Activated T-cell treated with anti-CD3 and anti-CD28 coated beads, Interleukin-2, amount 50 U/mL, for 4 hours (primary cell): ENCODE measurements around the gene ICOS. TPM values are rescaled to one million over a fixed set of nuclear protein-coding genes. Genes with fewer than 3 reads are reported as not detected.
"Not testable (repeated sequence)": the region's sequence is repeated elsewhere in the genome, so short reads cannot be mapped to it uniquely, and the experiment has no call there.

Experiments
- ATAC-seq, 2 donors: fragments of 200-7000 bp; cut with Tn5 transposase; one replicate each; pipeline ENCODE4 v1.10.0; 2021
- DNase-seq: peaks from one replicate; pipeline ENCODE4 v3.0.0-alpha.2; 2020
- H3K27me3 Mint-ChIP-seq: one replicate; pipeline ENCODE4 v1.8.0; 2021; ENCODE audit warnings: low read depth, mixed read lengths
- H3K36me3 Mint-ChIP-seq: one replicate; pipeline ENCODE4 v1.8.0; 2022; ENCODE audit warnings: mixed read lengths; ENCODE audit not compliant: insufficient read depth
- H3K4me1 Mint-ChIP-seq: one replicate; pipeline ENCODE4 v1.8.0; 2021; ENCODE audit warnings: low read depth, mixed read lengths
- H3K4me3 Mint-ChIP-seq: one replicate; pipeline ENCODE4 v1.8.0; 2021; ENCODE audit warnings: mild to moderate bottlenecking, moderate library complexity, mixed read lengths
- H3K9me3 Mint-ChIP-seq: one replicate; pipeline ENCODE4 v1.8.0; 2021; ENCODE audit warnings: mixed read lengths
- total RNA-seq, 3 donors: library from RNA; stranded (reverse); gene quantifications; one replicate each; pipeline ENCODE4 v1.2.1, GENCODE V29; 2021

Gene ICOS
- total RNA-seq, 3 donors from 2014 or later, result 161 to 213 (median 177) TPM

GRCh38 chr2:203972066-203972465 is 35.5 kb downstream of the ICOS start:
- no peak for ATAC-seq
- Mint-ChIP-seq H3K4me1 (peaks cover 8% of the 10 kb centered on the region), H3K36me3 (peaks cover 2% of the 10 kb centered on the region), H3K9me3 (no peaks in the 10 kb centered on the region), H3K27me3 (no peaks in the 10 kb centered on the region), H3K4me3 (no peak overlapping the region)
- DNase-seq, result no peak

GRCh38 chr2:203973000-203973399 is 36.4 kb downstream of the ICOS start:
- Mint-ChIP-seq H3K36me3 (peaks cover 2% of the 10 kb centered on the region), H3K27me3 (no peaks in the 10 kb centered on the region), H3K4me1 (peaks cover 8% of the 10 kb centered on the region), H3K9me3 (no peaks in the 10 kb centered on the region), H3K4me3 (no peak overlapping the region)
- ATAC-seq (no peak), DNase-seq (no peak)

DNA sequence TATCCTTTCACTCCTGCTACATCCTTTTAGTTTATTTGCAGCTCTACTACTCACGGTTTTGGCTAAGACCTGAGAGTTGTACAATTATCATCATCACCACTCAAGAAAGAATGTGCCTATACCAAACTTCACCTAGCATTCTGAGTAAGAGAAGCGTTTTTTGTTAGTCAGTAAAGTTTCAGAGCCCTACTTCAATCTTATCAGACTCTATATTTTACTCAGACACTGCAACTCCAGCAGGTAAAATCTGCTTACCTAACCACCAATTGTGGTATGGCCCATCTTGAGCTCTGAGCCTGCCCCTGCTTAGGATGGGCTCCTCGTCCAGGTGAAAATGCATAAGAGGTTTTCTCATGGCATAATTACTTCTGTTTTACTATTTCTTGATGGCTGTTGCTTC is 37.1 kb downstream of the ICOS start:
- H3K27me3 Mint-ChIP-seq, result no peaks in the 10 kb centered on the region
- peak; percentile 77 to 82 for ATAC-seq
- peaks cover 2% of the 10 kb centered on the region for H3K36me3 Mint-ChIP-seq
- DNase-seq, result no peak
- peaks cover 8% of the 10 kb centered on the region for H3K4me1 Mint-ChIP-seq
- no peaks in the 10 kb centered on the region for H3K9me3 Mint-ChIP-seq
- no peak overlapping the region for H3K4me3 Mint-ChIP-seq

DNA sequence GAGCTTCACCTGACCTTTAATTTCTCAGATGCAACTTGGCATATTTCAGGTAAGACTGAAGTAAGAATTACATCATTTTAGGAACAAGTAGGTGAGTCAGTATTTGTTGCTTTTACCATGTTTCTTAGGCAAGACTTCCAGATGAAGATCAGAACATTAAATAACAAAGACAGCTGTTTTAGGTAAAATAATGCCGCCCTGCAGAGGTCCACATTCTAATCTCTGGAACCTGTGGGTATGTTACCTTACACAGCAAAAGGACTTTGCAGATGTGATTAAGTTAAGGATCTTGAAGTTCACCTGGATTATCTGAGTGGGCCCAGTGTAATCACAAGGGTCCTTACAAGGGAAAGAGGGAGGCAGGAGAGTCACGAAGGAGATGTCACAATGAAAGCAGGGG is 39.3 kb downstream of the ICOS start:
- Mint-ChIP-seq H3K4me1 (peaks cover 8% of the 10 kb centered on the region), H3K9me3 (no peaks in the 10 kb centered on the region), H3K36me3 (peaks cover 2% of the 10 kb centered on the region), H3K27me3 (no peaks in the 10 kb centered on the region), H3K4me3 (no peak overlapping the region)
- no peak for DNase-seq
- ATAC-seq, result no peak

DNA sequence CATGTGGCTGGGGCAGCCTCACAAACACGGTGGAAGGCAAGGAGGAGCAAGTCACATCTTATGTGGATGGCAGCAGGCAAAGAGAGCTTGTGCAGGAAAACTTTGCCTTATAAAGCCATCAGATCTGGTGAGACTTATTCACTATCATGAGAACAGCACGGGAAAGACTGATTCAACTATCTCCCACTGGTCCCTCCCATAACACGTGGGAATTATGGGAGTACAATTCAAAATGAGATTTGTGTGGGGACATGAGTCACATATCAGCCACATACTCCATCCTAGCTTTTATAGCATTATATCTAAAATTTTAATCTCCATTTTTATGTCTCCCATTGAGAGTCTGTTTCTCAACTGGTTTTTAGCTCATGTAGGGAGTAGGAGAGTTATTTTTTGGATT is 45.7 kb downstream of the ICOS start:
- Mint-ChIP-seq H3K4me3 (no peak overlapping the region), H3K27me3 (no peaks in the 10 kb centered on the region), H3K9me3 (peaks cover 10% of the 10 kb centered on the region), H3K4me1 (peaks cover 26% of the 10 kb centered on the region), H3K36me3 (no peaks in the 10 kb centered on the region)
- ATAC-seq (peak; percentile 51 to 76), DNase-seq (no peak)

DNA sequence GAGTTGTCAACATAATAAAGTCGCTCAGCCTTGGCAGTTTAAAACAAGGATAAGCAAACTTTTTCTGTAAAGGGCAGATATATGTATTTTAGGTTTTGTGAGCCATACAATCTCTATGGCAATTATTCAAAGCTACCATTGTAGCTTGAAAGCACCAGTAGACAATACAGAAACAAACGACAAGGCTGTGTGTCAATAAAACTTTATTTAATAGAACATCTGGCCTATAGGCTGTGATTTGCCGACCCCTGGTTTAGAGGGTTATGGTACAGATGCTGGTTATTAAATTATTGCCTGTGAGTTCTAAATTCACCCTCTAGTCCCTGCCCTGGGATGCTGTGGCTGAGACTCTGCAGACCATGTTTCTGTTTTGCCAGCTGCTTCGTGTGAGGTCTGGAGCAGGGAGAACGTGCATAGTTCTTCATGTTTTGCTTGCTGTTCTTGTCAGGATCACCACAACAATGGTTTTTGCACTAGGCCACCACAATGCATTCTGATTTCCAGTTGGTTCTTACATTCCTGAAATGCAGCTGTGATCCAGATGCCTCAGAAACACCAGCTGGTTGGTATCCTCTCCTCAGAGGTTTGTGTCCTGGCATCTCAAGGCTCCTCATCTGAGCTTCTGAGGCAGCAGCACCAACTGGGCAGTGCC is 46.6 kb downstream of the ICOS start:
- peaks cover 32% of the 10 kb centered on the region for H3K4me1 Mint-ChIP-seq
- peaks cover 10% of the 10 kb centered on the region for H3K9me3 Mint-ChIP-seq
- DNase-seq (no peak), ATAC-seq (no peak)
- H3K4me3 Mint-ChIP-seq, result no peak overlapping the region
- H3K36me3 Mint-ChIP-seq, result no peaks in the 10 kb centered on the region
- H3K27me3 Mint-ChIP-seq, result no peaks in the 10 kb centered on the region

DNA sequence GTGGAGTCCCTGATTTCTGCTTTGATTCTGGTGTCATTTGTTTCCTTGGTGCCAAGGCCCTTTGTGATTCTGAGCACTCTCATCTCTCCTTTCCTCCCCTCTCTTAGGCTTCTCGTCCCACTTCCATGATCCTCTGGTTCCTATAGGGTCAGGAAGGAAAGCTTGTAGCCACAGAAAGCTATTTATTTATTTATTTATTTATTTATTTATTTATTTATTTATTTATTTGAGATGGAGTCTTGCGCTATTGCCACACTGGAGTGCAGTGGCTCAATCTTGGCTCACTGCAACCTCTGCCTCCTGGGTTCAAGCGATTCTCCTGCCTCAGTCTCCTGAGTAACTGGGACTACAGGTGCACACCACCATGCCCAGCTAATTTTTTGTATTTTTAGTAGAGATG is 49.4 kb downstream of the ICOS start:
- peaks cover 52% of the 10 kb centered on the region for H3K4me1 Mint-ChIP-seq
- not testable (repeated sequence) for ATAC-seq, H3K4me3 Mint-ChIP-seq

GRCh38 chr2:203987959-203988358 is 51.4 kb downstream of the ICOS start:
- Mint-ChIP-seq H3K4me3 (no peak overlapping the region), H3K27me3 (no peaks in the 10 kb centered on the region)

More for the DNA sequence above, 49.4 kb downstream of the ICOS start:
- H3K9me3 Mint-ChIP-seq, result peaks cover 10% of the 10 kb centered on the region
- DNase-seq, H3K36me3 Mint-ChIP-seq, H3K27me3 Mint-ChIP-seq: not testable (repeated sequence)

DNA sequence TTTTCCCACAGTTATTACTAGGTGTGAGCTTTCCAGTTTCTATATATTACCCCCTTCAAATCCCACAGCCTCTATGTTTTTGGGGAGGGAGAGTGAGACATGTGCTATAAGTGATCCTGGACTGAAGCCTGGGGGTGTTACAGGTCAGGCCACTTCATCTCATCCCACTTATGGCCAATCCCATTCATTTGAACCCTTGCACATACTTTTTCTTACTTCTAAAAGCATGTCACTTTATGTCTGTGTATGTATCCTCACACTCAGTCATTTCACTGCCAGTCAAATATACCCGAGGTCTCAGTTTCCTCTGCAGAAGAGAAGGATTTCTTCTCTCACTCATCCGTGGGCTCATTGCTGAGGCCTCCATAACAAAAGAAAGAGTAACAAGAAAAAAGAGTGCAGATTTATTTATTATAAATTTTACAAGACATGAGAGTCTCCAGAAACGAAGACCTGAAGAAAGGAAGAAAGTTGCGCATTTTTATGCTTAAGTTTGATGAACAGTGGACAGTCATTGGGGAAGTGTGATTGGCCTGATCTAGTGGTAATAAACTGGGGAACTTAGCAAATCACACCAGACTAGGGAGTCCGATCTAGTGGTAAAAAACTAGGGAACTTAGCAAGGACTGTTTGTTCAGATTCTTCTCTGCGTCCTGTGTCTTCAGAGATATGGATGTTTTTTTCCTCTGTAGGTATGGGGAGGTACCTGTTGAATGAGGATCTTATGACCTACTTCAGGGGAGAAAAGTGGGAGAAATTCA is 52.1 kb downstream of the ICOS start:
- Mint-ChIP-seq H3K36me3 (no peaks in the 10 kb centered on the region), H3K4me1 (peaks cover 40% of the 10 kb centered on the region), H3K4me3 (peak overlapping the region; percentile 63), H3K27me3 (no peaks in the 10 kb centered on the region), H3K9me3 (no peaks in the 10 kb centered on the region)
- ATAC-seq (peak in 1 of 2 donors; percentile 22), DNase-seq (no peak)

More at GRCh38 chr2:203987959-203988358, 51.4 kb downstream of the ICOS start:
- DNase-seq, result no peak
- Mint-ChIP-seq H3K36me3 (no peaks in the 10 kb centered on the region), H3K9me3 (no peaks in the 10 kb centered on the region), H3K4me1 (peaks cover 41% of the 10 kb centered on the region)
- ATAC-seq, result peak; percentile 32 to 38

GRCh38 chr2:203989521-203989920 is 53.0 kb downstream of the ICOS start:
- Mint-ChIP-seq H3K36me3 (no peaks in the 10 kb centered on the region), H3K27me3 (no peaks in the 10 kb centered on the region), H3K4me3 (no peak overlapping the region), H3K4me1 (peaks cover 36% of the 10 kb centered on the region), H3K9me3 (no peaks in the 10 kb centered on the region)
- no peak for ATAC-seq
- no peak for DNase-seq

GRCh38 chr2:203992509-203992908 is 55.9 kb downstream of the ICOS start:
- Mint-ChIP-seq H3K4me3 (no peak overlapping the region), H3K36me3 (peaks cover 3% of the 10 kb centered on the region), H3K27me3 (no peaks in the 10 kb centered on the region), H3K4me1 (peaks cover 38% of the 10 kb centered on the region), H3K9me3 (no peaks in the 10 kb centered on the region)
- ATAC-seq (peak; percentile 35), DNase-seq (no peak)

DNA sequence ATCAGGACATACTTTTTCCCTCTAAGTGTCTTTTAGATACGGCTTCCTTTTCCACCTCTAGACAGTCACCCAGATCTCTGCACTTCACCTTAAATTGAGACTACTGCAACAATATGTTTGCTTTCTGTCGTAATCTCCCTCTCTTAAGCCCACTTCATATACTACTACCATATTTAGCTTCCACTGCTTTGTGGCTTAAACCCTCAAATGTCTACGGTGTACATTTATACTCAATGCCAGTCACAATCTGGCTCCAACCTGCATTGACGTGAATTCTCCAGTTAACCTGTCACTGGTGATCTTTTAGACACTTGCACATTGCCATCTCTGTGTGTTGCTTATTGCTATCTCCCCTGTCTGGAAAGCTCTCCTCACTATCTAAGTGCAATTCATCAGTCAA is 56.4 kb downstream of the ICOS start:
- H3K4me1 Mint-ChIP-seq, result peaks cover 40% of the 10 kb centered on the region
- no peaks in the 10 kb centered on the region for H3K27me3 Mint-ChIP-seq
- peaks cover 3% of the 10 kb centered on the region for H3K36me3 Mint-ChIP-seq
- no peaks in the 10 kb centered on the region for H3K9me3 Mint-ChIP-seq
- no peak overlapping the region for H3K4me3 Mint-ChIP-seq
- ATAC-seq (no peak), DNase-seq (no peak)

- H3K9me3 Mint-ChIP-seq, result no peaks in the 10 kb centered on the region
- no peak overlapping the region for H3K4me3 Mint-ChIP-seq
- H3K4me1 Mint-ChIP-seq, result peaks cover 42% of the 10 kb centered on the region
- H3K27me3 Mint-ChIP-seq, result no peaks in the 10 kb centered on the region
- peaks cover 3% of the 10 kb centered on the region for H3K36me3 Mint-ChIP-seq
- ATAC-seq (peak; percentile 30 to 39), DNase-seq (no peak)
Measured at GRCh38 chr2:203993560-203993959, 57.0 kb downstream of the ICOS start.

GRCh38 chr2:203994735-203995134 is 58.2 kb downstream of the ICOS start:
- no peaks in the 10 kb centered on the region for H3K9me3 Mint-ChIP-seq
- ATAC-seq, result no peak
- no peaks in the 10 kb centered on the region for H3K27me3 Mint-ChIP-seq
- peaks cover 42% of the 10 kb centered on the region for H3K4me1 Mint-ChIP-seq
- H3K36me3 Mint-ChIP-seq, result peaks cover 3% of the 10 kb centered on the region
- no peak for DNase-seq
- H3K4me3 Mint-ChIP-seq, result no peak overlapping the region

DNA sequence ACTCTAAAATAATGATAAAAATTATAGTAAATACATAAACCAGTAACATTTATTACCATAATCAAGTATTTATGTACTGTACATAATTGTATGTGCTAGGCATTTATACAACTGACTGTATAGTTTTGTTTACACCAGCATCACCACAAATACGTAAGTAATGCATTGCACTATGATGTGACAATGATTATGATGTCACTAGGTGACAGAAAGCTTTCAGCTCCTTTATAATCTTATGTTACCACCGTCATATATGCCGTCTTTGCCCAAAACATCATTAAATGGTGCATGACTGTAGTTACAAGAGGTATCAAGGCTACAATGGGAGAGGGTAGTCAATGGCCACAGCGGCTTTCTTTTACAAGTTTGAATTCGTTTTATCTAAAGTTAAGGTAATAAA is 60.1 kb downstream of the ICOS start:
- ATAC-seq (no peak), DNase-seq (no peak)
- H3K9me3 Mint-ChIP-seq, result no peaks in the 10 kb centered on the region
- H3K4me3 Mint-ChIP-seq, result no peak overlapping the region
- peaks cover 54% of the 10 kb centered on the region for H3K4me1 Mint-ChIP-seq
- H3K27me3 Mint-ChIP-seq, result no peaks in the 10 kb centered on the region
- peaks cover 3% of the 10 kb centered on the region for H3K36me3 Mint-ChIP-seq
